Ecto neural progenitor cell (in vitro differentiated cells): ENCODE results near the gene NBAS.
"Not testable (repeated sequence)": the region's sequence is repeated elsewhere in the genome, so short reads cannot be mapped to it uniquely, and the experiment has no call there.

ENCODE experiments used
- DNase-seq: peaks from one replicate; pipeline ENCODE4 v3.0.0-alpha.2; 2018; ENCODE audit warnings: low spot score

NBAS gene

GRCh38 chr2:15260196-15260595 lies 300.9 kb downstream of the NBAS start:
- no peak for DNase-seq

- DNase-seq, result no peak
Observed at GRCh38 chr2:15259356-15259756, 301.8 kb downstream of the NBAS start.

GRCh38 chr2:15258385-15258784 lies 302.7 kb downstream of the NBAS start:
- DNase-seq, result not testable (repeated sequence)

GRCh38 chr2:15253835-15254286 lies 307.3 kb downstream of the NBAS start:
- no peak for DNase-seq

GRCh38 chr2:15253247-15253646 lies 307.9 kb downstream of the NBAS start:
- DNase-seq, result no peak

- DNase-seq, result no peak
Observed at GRCh38 chr2:15251753-15252152, 309.4 kb downstream of the NBAS start.

- DNase-seq, result not testable (repeated sequence)
Observed at GRCh38 chr2:15250946-15251345, 310.2 kb downstream of the NBAS start.

- DNase-seq, result no peak
Observed at GRCh38 chr2:15246870-15247269, 314.3 kb downstream of the NBAS start.

- DNase-seq, result no peak
Observed at GRCh38 chr2:15243762-15244161, 317.4 kb downstream of the NBAS start.

- DNase-seq, result no peak
Observed at GRCh38 chr2:15242936-15243461, 318.1 kb downstream of the NBAS start.

- DNase-seq, result no peak
Observed at GRCh38 chr2:15241929-15242328, 319.2 kb downstream of the NBAS start.

GRCh38 chr2:15241201-15241600 lies 319.9 kb downstream of the NBAS start:
- DNase-seq, result no peak

- DNase-seq, result no peak
Observed at GRCh38 chr2:15238028-15238427, 323.1 kb downstream of the NBAS start.

- no peak for DNase-seq
Observed at GRCh38 chr2:15230599-15231192, 330.4 kb downstream of the NBAS start.

GRCh38 chr2:15226661-15227060 lies 334.5 kb downstream of the NBAS start:
- no peak for DNase-seq

- DNase-seq, result no peak
Observed at GRCh38 chr2:15225131-15225530, 336.0 kb downstream of the NBAS start.

GRCh38 chr2:15224641-15225040 lies 336.5 kb downstream of the NBAS start:
- DNase-seq, result no peak

- no peak for DNase-seq
Observed at GRCh38 chr2:15223887-15224286, 337.2 kb downstream of the NBAS start.

GRCh38 chr2:15222856-15223255 lies 338.3 kb downstream of the NBAS start:
- no peak for DNase-seq

- DNase-seq, result no peak
Observed at GRCh38 chr2:15220603-15221002, 340.5 kb downstream of the NBAS start.

GRCh38 chr2:15218423-15219086 lies 342.6 kb downstream of the NBAS start:
- DNase-seq, result no peak

GRCh38 chr2:15212249-15212648 lies 348.9 kb downstream of the NBAS start:
- no peak for DNase-seq

GRCh38 chr2:15210542-15210941 lies 350.6 kb downstream of the NBAS start:
- not testable (repeated sequence) for DNase-seq

- DNase-seq, result no peak
Observed at GRCh38 chr2:15206419-15206818, 354.7 kb downstream of the NBAS start.
